Measurements from ENCODE around the gene KRTAP10-4.
A peak's percentile ranks its signal among the peaks of the same experiment; 100 is the strongest.
"Not testable (repeated sequence)": the region's sequence is repeated elsewhere in the genome, so short reads cannot be mapped to it uniquely, and the experiment has no call there.

The KRTAP10-4 gene

DNA sequence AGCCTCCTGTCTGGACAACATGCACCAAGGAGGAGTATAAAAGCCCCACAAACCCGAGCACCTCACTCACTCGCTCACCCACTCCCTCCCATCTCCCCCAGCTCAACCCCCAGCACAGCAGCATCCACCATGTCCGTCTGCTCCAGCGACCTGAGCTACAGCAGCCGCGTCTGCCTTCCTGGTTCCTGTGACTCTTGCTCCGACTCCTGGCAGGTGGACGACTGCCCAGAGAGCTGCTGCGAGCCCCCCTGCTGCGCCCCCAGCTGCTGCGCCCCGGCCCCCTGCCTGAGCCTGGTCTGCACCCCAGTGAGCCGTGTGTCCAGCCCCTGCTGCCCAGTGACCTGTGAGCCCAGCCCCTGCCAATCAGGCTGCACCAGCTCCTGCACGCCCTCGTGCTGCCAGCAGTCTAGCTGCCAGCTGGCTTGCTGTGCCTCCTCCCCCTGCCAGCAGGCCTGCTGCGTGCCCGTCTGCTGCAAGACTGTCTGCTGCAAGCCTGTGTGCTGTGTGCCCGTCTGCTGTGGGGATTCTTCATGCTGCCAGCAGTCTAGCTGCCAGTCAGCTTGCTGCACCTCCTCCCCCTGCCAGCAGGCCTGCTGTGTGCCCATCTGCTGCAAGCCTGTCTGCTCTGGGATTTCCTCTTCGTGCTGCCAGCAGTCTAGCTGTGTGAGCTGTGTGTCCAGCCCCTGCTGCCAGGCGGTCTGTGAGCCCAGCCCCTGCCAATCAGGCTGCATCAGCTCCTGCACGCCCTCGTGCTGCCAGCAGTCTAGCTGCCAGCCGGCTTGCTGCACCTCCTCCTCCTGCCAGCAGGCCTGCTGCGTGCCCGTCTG, at the start of gene KRTAP10-4:
Gene KRTAP10-4 (plus strand): TSS at position 100 of the 827 bp plus-strand sequence. CDS start 30 bp downstream, at position 130.
- peaks cover 23% of the 10 kb centered on the region for H3K9me3 ChIP-seq (ENCODE audit: severe bottlenecking)
- H3K27ac ChIP-seq; H3K4me3 ChIP-seq (ENCODE audit: low read depth, low read length); H3K27me3 ChIP-seq (ENCODE audit: insufficient read depth, low read depth, severe bottlenecking); DNase-seq; H3K36me3 ChIP-seq: not testable (repeated sequence)

- H3K9me3 ChIP-seq (ENCODE audit: severe bottlenecking), result peaks cover 19% of the 10 kb centered on the region
- TF ChIP-seq CTCF (IDR thresholded peaks at IDR 0.05; ENCODE audit: low read depth, low read length), result no peak
- no peak overlapping the region for H3K27ac ChIP-seq
- DNase-seq, result no peak
- no peaks in the 10 kb centered on the region for H3K36me3 ChIP-seq
- no peak overlapping the region for H3K4me3 ChIP-seq (ENCODE audit: low read depth, low read length)
- H3K27me3 ChIP-seq (ENCODE audit: insufficient read depth, low read depth, severe bottlenecking), result no peaks in the 10 kb centered on the region
Measured at GRCh38 chr21:44524414-44525371, 48.8 kb upstream of the KRTAP10-4 start.

DNA sequence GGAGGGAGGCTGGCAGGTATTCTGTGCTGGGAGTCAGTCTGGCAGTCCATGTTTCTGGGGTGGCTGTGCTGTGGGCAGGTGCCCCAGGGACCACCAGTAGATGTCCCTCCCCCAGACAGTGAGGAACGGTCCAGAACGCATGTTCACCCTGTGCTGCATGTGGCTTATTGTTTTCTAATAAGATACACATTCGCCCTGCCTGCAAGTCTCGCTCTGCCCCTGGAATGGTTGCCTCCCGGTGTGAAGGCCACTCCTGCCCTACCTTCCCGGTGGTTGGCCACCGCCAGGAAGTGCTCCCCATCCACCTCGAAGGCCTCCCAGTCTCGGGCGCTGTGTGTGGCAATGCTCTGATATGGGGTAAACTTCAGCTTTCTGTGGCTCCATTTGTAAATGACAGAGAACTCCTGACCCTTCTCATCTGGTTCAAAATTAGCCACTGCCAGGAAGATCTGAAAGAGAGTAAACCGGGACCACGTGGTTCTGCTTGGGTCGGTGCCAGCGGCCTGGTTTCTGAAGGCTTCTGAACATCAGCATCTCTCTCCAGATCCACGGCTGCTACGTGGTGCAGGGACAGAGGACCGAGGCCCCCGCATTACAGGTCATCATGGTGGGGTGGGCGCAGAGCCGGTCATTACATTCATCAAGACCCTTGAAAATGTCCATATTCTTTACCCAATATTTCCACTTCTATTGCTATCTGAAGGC, 48.0 kb upstream of the KRTAP10-4 start:
- H3K9me3 ChIP-seq (ENCODE audit: severe bottlenecking), result peaks cover 19% of the 10 kb centered on the region
- no peaks in the 10 kb centered on the region for H3K36me3 ChIP-seq
- no peak overlapping the region for H3K27ac ChIP-seq
- H3K27me3 ChIP-seq (ENCODE audit: insufficient read depth, low read depth, severe bottlenecking), result no peaks in the 10 kb centered on the region
- no peak for TF ChIP-seq CTCF (IDR thresholded peaks at IDR 0.05; ENCODE audit: low read depth, low read length)
- DNase-seq, result peak; percentile 3
- H3K4me3 ChIP-seq (ENCODE audit: low read depth, low read length), result no peak overlapping the region

- TF ChIP-seq CTCF (IDR thresholded peaks at IDR 0.05; ENCODE audit: low read depth, low read length), result no peak
- H3K4me3 ChIP-seq (ENCODE audit: low read depth, low read length), result no peak overlapping the region
- no peaks in the 10 kb centered on the region for H3K36me3 ChIP-seq
- no peak for DNase-seq
- peaks cover 19% of the 10 kb centered on the region for H3K9me3 ChIP-seq (ENCODE audit: severe bottlenecking)
- H3K27me3 ChIP-seq (ENCODE audit: insufficient read depth, low read depth, severe bottlenecking), result no peaks in the 10 kb centered on the region
- H3K27ac ChIP-seq, result no peak overlapping the region
Measured at GRCh38 chr21:44526096-44526997, 47.2 kb upstream of the KRTAP10-4 start.

DNA sequence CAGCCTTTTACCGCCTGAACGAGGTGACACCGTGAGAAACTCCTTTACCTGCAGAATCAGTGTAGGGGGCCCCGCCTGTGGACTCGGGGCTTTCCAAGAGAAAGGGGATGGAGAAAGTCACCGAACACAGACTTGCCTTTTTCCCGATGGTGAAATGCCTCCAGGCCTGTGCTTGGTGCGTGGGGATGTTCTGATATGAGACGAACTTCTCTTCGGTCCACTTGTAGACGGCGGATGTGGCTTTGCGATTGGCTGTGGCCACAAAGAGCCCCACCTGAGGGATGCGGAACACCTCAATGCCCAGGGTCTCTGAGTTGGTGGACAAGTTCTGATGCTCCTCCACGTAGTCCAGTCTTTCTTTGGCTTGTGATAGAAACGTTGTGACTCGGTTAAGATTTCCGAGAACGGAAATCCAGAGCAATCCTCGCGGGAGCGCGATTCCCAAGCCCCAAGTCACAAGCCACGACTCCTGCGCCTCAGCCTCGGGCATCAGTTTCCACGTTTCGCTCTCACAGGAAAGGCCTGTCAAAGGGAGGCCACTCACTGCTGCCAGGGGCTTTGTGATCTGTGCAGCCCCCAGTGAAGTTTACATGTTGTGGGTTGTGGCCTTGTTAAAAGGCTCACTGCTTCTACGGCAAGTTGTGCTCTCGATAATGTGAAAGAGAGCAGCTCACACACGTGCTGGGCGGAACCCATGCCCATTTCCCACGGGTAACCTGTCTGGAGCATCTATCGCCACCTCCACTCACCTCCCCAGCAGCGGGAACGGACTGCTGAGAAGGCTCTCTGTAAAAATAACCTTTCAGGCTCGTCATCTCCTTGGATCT, 46.2 kb upstream of the KRTAP10-4 start:
- Histone ChIP-seq H3K4me3 (ENCODE audit: low read depth, low read length) (no peak overlapping the region), H3K27me3 (ENCODE audit: insufficient read depth, low read depth, severe bottlenecking) (no peaks in the 10 kb centered on the region), H3K9me3 (ENCODE audit: severe bottlenecking) (peaks cover 19% of the 10 kb centered on the region), H3K27ac (no peak overlapping the region), H3K36me3 (no peaks in the 10 kb centered on the region)
- DNase-seq, result peak; percentile 3
- TF ChIP-seq CTCF (IDR thresholded peaks at IDR 0.05; ENCODE audit: low read depth, low read length), result no peak
